ENCODE measurements around the gene COL17A1. TPM values are rescaled to one million over a fixed set of nuclear protein-coding genes. Genes with fewer than 3 reads are reported as not detected.

The COL17A1 gene
- total and polyA plus RNA-seq, 2 experiments from 2014 or later, result 1.1 to 1.3 TPM

- Histone ChIP-seq H2AFZ (no peak overlapping the region), H3K9me2 (ENCODE audit: insufficient read depth) (peaks cover 3% of the 10 kb centered on the region; the same call in 1 of the 2 replicates), H4K20me1 (replicated peaks; ENCODE audit: insufficient read depth) (no peaks in the 10 kb centered on the region), H3K4me2 (no peak overlapping the region), H3K4me3 (no peak overlapping the region), H3K27me3 (ENCODE audit: insufficient read depth) (no peaks in the 10 kb centered on the region), H3K79me2 (replicated peaks; ENCODE audit: insufficient read depth) (no peaks in the 10 kb centered on the region), H3F3A (replicated peaks; ENCODE audit: low read depth) (no peaks in the 10 kb centered on the region), H3K36me3 (ENCODE audit: insufficient read depth) (no peaks in the 10 kb centered on the region; the same call in 1 of the 2 replicates), H3K4me1 (ENCODE audit: insufficient read depth) (peaks cover 5% of the 10 kb centered on the region; the same call in 1 of the 2 replicates), H3K27ac (ENCODE audit: low read depth) (no peak overlapping the region)
- H3K27ac Mint-ChIP-seq, result no peak overlapping the region
- H3K27me3 Mint-ChIP-seq (ENCODE audit: insufficient read depth, low read depth, poor library complexity), result no peaks in the 10 kb centered on the region
- H3K4me1 Mint-ChIP-seq, result no peaks in the 10 kb centered on the region
- ATAC-seq, result no peak
- H3K4me3 Mint-ChIP-seq, result no peak overlapping the region
- DNase-seq (ENCODE audit: low spot score), result no peak
- no peak for TF ChIP-seq ZNF462 (CRISPR knock-in tag; IDR thresholded peaks at IDR 0.05)
- TF ChIP-seq POLR2AphosphoS5 (IDR thresholded peaks at IDR 0.05; ENCODE audit: low read depth), result no peak
- no peak for TF ChIP-seq STAT1 (IDR thresholded peaks at IDR 0.05; ENCODE audit: unreplicated experiment)
- TF ChIP-seq CREB1 (CRISPR knock-in tag; IDR thresholded peaks at IDR 0.05; ENCODE audit: low read depth), result no peak
- TF ChIP-seq ZNF331 (CRISPR knock-in tag; IDR thresholded peaks at IDR 0.05; ENCODE audit: low read depth), result no peak
- TF ChIP-seq, protein P1, sequence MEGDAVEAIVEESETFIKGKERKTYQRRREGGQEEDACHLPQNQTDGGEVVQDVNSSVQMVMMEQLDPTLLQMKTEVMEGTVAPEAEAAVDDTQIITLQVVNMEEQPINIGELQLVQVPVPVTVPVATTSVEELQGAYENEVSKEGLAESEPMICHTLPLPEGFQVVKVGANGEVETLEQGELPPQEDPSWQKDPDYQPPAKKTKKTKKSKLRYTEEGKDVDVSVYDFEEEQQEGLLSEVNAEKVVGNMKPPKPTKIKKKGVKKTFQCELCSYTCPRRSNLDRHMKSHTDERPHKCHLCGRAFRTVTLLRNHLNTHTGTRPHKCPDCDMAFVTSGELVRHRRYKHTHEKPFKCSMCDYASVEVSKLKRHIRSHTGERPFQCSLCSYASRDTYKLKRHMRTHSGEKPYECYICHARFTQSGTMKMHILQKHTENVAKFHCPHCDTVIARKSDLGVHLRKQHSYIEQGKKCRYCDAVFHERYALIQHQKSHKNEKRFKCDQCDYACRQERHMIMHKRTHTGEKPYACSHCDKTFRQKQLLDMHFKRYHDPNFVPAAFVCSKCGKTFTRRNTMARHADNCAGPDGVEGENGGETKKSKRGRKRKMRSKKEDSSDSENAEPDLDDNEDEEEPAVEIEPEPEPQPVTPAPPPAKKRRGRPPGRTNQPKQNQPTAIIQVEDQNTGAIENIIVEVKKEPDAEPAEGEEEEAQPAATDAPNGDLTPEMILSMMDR (conservative IDR thresholded peaks at IDR 0.05; ENCODE audit: low read depth in 2 of 2), result no peak
- no peak for TF ChIP-seq EZH2phosphoT487 (IDR thresholded peaks at IDR 0.05; ENCODE audit: unreplicated experiment)
- TF ChIP-seq, protein P2, sequence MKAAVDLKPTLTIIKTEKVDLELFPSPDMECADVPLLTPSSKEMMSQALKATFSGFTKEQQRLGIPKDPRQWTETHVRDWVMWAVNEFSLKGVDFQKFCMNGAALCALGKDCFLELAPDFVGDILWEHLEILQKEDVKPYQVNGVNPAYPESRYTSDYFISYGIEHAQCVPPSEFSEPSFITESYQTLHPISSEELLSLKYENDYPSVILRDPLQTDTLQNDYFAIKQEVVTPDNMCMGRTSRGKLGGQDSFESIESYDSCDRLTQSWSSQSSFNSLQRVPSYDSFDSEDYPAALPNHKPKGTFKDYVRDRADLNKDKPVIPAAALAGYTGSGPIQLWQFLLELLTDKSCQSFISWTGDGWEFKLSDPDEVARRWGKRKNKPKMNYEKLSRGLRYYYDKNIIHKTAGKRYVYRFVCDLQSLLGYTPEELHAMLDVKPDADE (IDR thresholded peaks at IDR 0.05), result no peak
- no peak for TF ChIP-seq EZH2 (IDR thresholded peaks at IDR 0.05; ENCODE audit: low read depth, unreplicated experiment)
- TF ChIP-seq, protein P3, sequence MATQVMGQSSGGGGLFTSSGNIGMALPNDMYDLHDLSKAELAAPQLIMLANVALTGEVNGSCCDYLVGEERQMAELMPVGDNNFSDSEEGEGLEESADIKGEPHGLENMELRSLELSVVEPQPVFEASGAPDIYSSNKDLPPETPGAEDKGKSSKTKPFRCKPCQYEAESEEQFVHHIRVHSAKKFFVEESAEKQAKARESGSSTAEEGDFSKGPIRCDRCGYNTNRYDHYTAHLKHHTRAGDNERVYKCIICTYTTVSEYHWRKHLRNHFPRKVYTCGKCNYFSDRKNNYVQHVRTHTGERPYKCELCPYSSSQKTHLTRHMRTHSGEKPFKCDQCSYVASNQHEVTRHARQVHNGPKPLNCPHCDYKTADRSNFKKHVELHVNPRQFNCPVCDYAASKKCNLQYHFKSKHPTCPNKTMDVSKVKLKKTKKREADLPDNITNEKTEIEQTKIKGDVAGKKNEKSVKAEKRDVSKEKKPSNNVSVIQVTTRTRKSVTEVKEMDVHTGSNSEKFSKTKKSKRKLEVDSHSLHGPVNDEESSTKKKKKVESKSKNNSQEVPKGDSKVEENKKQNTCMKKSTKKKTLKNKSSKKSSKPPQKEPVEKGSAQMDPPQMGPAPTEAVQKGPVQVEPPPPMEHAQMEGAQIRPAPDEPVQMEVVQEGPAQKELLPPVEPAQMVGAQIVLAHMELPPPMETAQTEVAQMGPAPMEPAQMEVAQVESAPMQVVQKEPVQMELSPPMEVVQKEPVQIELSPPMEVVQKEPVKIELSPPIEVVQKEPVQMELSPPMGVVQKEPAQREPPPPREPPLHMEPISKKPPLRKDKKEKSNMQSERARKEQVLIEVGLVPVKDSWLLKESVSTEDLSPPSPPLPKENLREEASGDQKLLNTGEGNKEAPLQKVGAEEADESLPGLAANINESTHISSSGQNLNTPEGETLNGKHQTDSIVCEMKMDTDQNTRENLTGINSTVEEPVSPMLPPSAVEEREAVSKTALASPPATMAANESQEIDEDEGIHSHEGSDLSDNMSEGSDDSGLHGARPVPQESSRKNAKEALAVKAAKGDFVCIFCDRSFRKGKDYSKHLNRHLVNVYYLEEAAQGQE (IDR thresholded peaks at IDR 0.05; ENCODE audit: unreplicated experiment), result no peak
- peaks cover 11% of the 10 kb centered on the region; the same call in 1 of the 3 replicates for H3K9me3 Mint-ChIP-seq
- H3K36me3 Mint-ChIP-seq (ENCODE audit: low read depth), result peaks cover 7% of the 10 kb centered on the region; the same call in 1 of the 3 replicates
Measured at GRCh38 chr10:104099269-104099668, 13.6 kb upstream of the COL17A1 start.
